RWPE1 (cell line): Measurements from ENCODE around the gene KLF3.

Experiments
- CTCF ChIA-PET: fragments of 350-600 bp; sonication (Branson Sonifier 250); formaldehyde crosslinking; extraction: SDS; loops from one replicate; lab custom pipeline; 2021; lab: Yijun Ruan, JAX
- POLR2A ChIA-PET: fragments of 400-600 bp; formaldehyde crosslinking; extraction: SDS; loops from one replicate; lab custom pipeline; 2020; ENCODE audit warnings: antibody characterized with exemption; ENCODE audit not compliant: low non-redundant PET; lab: Yijun Ruan, JAX
- DNase-seq: peaks from one replicate; pipeline ENCODE4 v3.0.0; 2012; ENCODE audit warnings: low spot score
- H3K27ac ChIP-seq: fragments of 450-650 bp; 2 replicates; pipeline ENCODE4 v1.5.1; 2017
- TF ChIP-seq, protein P1 (sequence below): fragments of 450-650 bp; conservative IDR thresholded peaks from 2 replicates; pipeline ENCODE4 v1.5.1; 2017; ENCODE audit warnings: low read depth, mild to moderate bottlenecking

Gene KLF3

GRCh38 chr4:38682336-38682735 lies 18.3 kb downstream of the KLF3 start:
- H3K27ac ChIP-seq = peak overlapping the region; percentile 43; the same call in 1 of the 2 replicates
- CTCF ChIA-PET = no interaction called here

DNA sequence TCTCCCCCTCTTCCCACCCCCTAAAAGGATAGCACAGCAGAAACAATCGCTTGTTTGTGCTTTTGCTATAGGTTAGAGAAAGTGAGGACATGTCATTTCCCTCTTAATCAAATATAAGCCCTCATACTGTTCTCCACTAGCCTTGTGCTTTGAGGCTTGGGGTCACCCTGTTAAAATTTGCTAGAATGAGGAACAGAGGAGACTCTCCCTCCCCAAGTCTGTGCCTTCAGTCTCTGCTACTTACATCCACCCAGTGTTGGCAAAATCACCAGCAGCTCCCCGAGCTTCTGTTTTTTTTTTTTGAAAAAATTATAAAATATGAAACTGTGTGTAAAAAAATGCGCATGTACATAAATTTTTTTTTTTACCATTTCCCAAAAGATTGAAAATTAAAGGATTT lies 19.3 kb downstream of the KLF3 start:
- H3K27ac ChIP-seq = no peak overlapping the region
- no peak for DNase-seq
- ChIA-PET CTCF (no interaction called here), POLR2A (no interaction called here)
- TF ChIP-seq, protein P1, sequence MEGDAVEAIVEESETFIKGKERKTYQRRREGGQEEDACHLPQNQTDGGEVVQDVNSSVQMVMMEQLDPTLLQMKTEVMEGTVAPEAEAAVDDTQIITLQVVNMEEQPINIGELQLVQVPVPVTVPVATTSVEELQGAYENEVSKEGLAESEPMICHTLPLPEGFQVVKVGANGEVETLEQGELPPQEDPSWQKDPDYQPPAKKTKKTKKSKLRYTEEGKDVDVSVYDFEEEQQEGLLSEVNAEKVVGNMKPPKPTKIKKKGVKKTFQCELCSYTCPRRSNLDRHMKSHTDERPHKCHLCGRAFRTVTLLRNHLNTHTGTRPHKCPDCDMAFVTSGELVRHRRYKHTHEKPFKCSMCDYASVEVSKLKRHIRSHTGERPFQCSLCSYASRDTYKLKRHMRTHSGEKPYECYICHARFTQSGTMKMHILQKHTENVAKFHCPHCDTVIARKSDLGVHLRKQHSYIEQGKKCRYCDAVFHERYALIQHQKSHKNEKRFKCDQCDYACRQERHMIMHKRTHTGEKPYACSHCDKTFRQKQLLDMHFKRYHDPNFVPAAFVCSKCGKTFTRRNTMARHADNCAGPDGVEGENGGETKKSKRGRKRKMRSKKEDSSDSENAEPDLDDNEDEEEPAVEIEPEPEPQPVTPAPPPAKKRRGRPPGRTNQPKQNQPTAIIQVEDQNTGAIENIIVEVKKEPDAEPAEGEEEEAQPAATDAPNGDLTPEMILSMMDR = no peak

More at GRCh38 chr4:38682336-38682735, 18.3 kb downstream of the KLF3 start:
- no peak for DNase-seq
- TF ChIP-seq, protein P1 = no peak
- POLR2A ChIA-PET = no interaction called here

DNA sequence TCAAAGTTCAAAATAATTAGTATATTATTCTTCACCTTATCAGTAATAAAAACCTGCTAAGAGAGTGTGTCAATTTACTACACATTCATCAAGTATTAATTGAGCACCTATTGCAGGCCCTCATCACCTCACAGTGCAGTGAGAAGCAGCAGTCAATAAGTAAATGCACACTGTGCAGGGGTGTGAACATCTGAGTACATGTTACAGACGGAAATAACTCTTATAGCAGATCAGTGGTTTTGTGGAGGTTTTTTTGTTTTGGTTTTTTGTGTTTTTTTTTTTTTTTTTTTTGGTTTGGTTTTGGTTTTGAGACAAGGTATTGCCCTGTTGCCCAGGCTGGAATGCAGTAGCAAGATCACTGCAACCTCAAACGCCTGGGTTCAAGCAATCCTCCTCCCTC lies 20.3 kb downstream of the KLF3 start:
- no peak for DNase-seq
- CTCF ChIA-PET = interaction anchor here (0.6 kb wide), 1 partner anchor 166 kb away, joined by 3 read pairs; no protein-coding TSS in a partner anchor
- H3K27ac ChIP-seq = no peak overlapping the region; the same call in 1 of the 2 replicates
- TF ChIP-seq, protein P1 = no peak
- POLR2A ChIA-PET = no interaction called here

GRCh38 chr4:38684951-38685844 lies 21.2 kb downstream of the KLF3 start:
- H3K27ac ChIP-seq = peak overlapping the region; percentile 37
- no peak for DNase-seq
- CTCF ChIA-PET = interaction anchor here (0.7 to 1.5 kb wide), 2 partner anchors 9 to 74 kb away, joined by 3 read pairs; no protein-coding TSS in a partner anchor
- POLR2A ChIA-PET = no interaction called here
- TF ChIP-seq, protein P1 = no peak

DNA sequence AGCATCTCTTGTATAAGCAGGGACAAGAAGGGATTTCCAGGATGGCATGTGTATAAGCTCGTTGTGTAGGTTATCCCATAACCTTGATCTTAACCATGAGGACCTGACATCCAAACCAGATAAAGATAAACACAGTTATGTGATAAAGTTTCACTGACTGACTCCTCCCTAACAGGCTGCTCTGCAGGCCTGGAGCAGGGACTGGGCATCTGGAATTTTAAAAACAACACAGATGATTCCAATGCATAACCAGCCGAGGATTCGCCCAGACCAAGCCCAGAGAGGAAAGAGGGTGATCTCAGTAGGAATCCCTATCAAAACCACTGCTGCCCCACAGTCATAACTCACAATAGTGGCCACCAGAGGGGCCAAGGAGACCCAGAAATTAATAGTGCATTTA lies 22.7 kb downstream of the KLF3 start:
- TF ChIP-seq, protein P1 = no peak
- H3K27ac ChIP-seq = no peak overlapping the region
- POLR2A ChIA-PET = no interaction called here
- DNase-seq = no peak
- CTCF ChIA-PET = no interaction called here

DNA sequence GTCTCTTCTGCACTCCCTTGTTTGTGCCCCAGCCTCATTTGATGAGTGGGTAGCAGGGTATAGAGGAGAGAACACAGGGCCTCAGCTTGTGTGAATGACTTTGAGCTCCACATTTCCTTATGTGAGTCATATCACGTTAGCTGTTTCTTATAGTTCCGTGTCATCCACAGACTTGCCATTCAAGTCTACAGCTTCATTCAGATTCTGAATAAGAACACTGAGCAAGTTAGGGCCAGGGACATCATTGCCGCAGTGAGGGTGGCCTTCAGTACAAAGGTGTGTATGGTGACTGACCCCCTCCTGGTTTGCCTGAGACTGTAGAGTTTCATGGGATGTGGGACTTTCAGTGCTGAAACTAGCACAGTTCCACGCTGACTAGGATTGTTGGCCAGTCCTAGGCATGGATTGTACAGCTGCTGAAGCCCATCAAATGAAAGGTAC lies 23.6 kb downstream of the KLF3 start:
- H3K27ac ChIP-seq = no peak overlapping the region
- TF ChIP-seq, protein P1 = no peak
- DNase-seq = no peak
- ChIA-PET CTCF (interaction anchor here (1.2 to 1.5 kb wide), 2 partner anchors 368 to 508 kb away, joined by 4 read pairs; no protein-coding TSS in a partner anchor), POLR2A (interaction anchor here (0.7 kb wide), 1 partner anchor 13 kb away, joined by 3 read pairs; no protein-coding TSS in a partner anchor)
